IMR-90 (cell line): ENCODE measurements around the gene CLEC4G.

Experiments used
- CTCF ChIP-seq: conservative IDR thresholded peaks from 2 replicates; pipeline ENCODE4 v1.5.1; 2012; ENCODE audit warnings: mild to moderate bottlenecking, low read depth, low read length, improper control_type of control experiment
- MAZ ChIP-seq: IDR thresholded peaks from 2 replicates; pipeline ENCODE4 v1.6.1; 2012; ENCODE audit warnings: low read depth, mild to moderate bottlenecking, low read length, improper control_type of control experiment, moderate library complexity, borderline replicate concordance
- POLR2A ChIP-seq: IDR thresholded peaks from 2 replicates; pipeline ENCODE4 v1.6.1; 2012; ENCODE audit warnings: mild to moderate bottlenecking, low read depth, low read length
- RAD21 ChIP-seq: IDR thresholded peaks from 2 replicates; pipeline ENCODE4 v1.6.1; 2012; ENCODE audit warnings: low read length, improper control_type of control experiment
- RFX5 ChIP-seq: IDR thresholded peaks from 2 replicates; pipeline ENCODE4 v1.8.0; 2012; ENCODE audit warnings: low read depth, mild to moderate bottlenecking, low read length, moderate library complexity
- SMC3 ChIP-seq: fragments of 150-350 bp; IDR thresholded peaks from 2 replicates; pipeline ENCODE4 v1.6.1; 2016; ENCODE audit warnings: low read depth, mild to moderate bottlenecking, antibody characterized with exemption, low read length, moderate library complexity
- TF ChIP-seq, protein P1 (sequence below): fragments of 150-350 bp; IDR thresholded peaks from 2 replicates; pipeline ENCODE4 v1.6.1; 2016; ENCODE audit warnings: low read depth, mild to moderate bottlenecking, low read length, moderate library complexity, borderline replicate concordance

- TF ChIP-seq CTCF (0 out of 2 replicates have a peak, but pooled peaks have one; percentile 11), RFX5 (no peak), SMC3 (no peak), RAD21 (no peak), POLR2A (no peak), MAZ (no peak)
- TF ChIP-seq, protein P1, sequence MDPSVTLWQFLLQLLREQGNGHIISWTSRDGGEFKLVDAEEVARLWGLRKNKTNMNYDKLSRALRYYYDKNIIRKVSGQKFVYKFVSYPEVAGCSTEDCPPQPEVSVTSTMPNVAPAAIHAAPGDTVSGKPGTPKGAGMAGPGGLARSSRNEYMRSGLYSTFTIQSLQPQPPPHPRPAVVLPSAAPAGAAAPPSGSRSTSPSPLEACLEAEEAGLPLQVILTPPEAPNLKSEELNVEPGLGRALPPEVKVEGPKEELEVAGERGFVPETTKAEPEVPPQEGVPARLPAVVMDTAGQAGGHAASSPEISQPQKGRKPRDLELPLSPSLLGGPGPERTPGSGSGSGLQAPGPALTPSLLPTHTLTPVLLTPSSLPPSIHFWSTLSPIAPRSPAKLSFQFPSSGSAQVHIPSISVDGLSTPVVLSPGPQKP: no peak
Measured at GRCh38 chr19:7682175-7682855, 49.6 kb downstream of the CLEC4G start.
